ENCODE measurements around the gene RELT.

Gene RELT

GRCh38 chr11:73376160-73376802, at the start of gene RELT:
RELT (plus strand) TSS chr11:73376399; CDS start chr11:73389137, 12,738 bp downstream.
- DNase-seq (ENCODE audit: low read depth): no peak

- DNase-seq (ENCODE audit: low read depth): no peak
Observed at GRCh38 chr11:73326929-73327811, 49.0 kb upstream of the RELT start.

- DNase-seq (ENCODE audit: low read depth): no peak
Observed at GRCh38 chr11:73327812-73328364, 48.3 kb upstream of the RELT start.

GRCh38 chr11:73330569-73331093, 45.6 kb upstream of the RELT start:
- DNase-seq (ENCODE audit: low read depth): no peak

- no peak for DNase-seq (ENCODE audit: low read depth)
Observed at GRCh38 chr11:73331138-73331916, 44.9 kb upstream of the RELT start.

- no peak for DNase-seq (ENCODE audit: low read depth)
Observed at GRCh38 chr11:73333173-73333572, 43.0 kb upstream of the RELT start.

GRCh38 chr11:73333640-73334383, 42.4 kb upstream of the RELT start:
- DNase-seq (ENCODE audit: low read depth): no peak

- DNase-seq (ENCODE audit: low read depth): no peak
Observed at GRCh38 chr11:73334384-73335203, 41.6 kb upstream of the RELT start.

GRCh38 chr11:73335204-73335923, 40.8 kb upstream of the RELT start:
- DNase-seq (ENCODE audit: low read depth): no peak

GRCh38 chr11:73337846-73338245, 38.4 kb upstream of the RELT start:
- no peak for DNase-seq (ENCODE audit: low read depth)

GRCh38 chr11:73338279-73338678, 37.9 kb upstream of the RELT start:
- no peak for DNase-seq (ENCODE audit: low read depth)

- no peak for DNase-seq (ENCODE audit: low read depth)
Observed at GRCh38 chr11:73340164-73340563, 36.0 kb upstream of the RELT start.

GRCh38 chr11:73342633-73343032, 33.6 kb upstream of the RELT start:
- no peak for DNase-seq (ENCODE audit: low read depth)

GRCh38 chr11:73343076-73343873, 32.9 kb upstream of the RELT start:
- DNase-seq (ENCODE audit: low read depth): no peak

GRCh38 chr11:73344191-73344607, 32.0 kb upstream of the RELT start:
- DNase-seq (ENCODE audit: low read depth): no peak

- DNase-seq (ENCODE audit: low read depth): no peak
Observed at GRCh38 chr11:73345481-73346160, 30.6 kb upstream of the RELT start.

GRCh38 chr11:73346186-73346935, 29.8 kb upstream of the RELT start:
- no peak for DNase-seq (ENCODE audit: low read depth)

- no peak for DNase-seq (ENCODE audit: low read depth)
Observed at GRCh38 chr11:73347067-73347466, 29.1 kb upstream of the RELT start.
